B cell (primary cell): ENCODE measurements around the gene HOXA9. TPM values are rescaled to one million over a fixed set of nuclear protein-coding genes. Genes with fewer than 3 reads are reported as not detected.
A peak's percentile ranks its signal among the peaks of the same experiment; 100 is the strongest.

Experiments used
- ATAC-seq: fragments of 200-7000 bp; cut with Tn5 transposase; one replicate; pipeline ENCODE4 v1.10.0; 2021; ENCODE audit warnings: low read depth, mild to moderate bottlenecking, moderate number of reproducible peaks, moderate library complexity
- CTCF ChIA-PET: fragments of 350-600 bp; sonication (Branson Sonifier 250); formaldehyde crosslinking; loops from one replicate; lab custom pipeline; 2021; ENCODE audit warnings: antibody characterized with exemption, inconsistent platforms; lab: Charles Lee
- POLR2A ChIA-PET: fragments of 350-600 bp; sonication (Branson Sonifier 250); formaldehyde crosslinking; loops from one replicate; lab custom pipeline; 2021; ENCODE audit warnings: antibody characterized with exemption; lab: Charles Lee
- DNase-seq: peaks from one replicate; pipeline ENCODE4 v3.0.0; 2013
- H2AFZ ChIP-seq: 2 replicates; pipeline ENCODE4 v1.6.1; 2012; ENCODE audit warnings: mild to moderate bottlenecking, low read depth, low read length; ENCODE audit not compliant: insufficient read depth, poor library complexity, severe bottlenecking
- H3K27ac ChIP-seq, 2 donors: 1 replicate in 1 of 2; 2 replicates in 1 of 2; pipeline ENCODE4 v1.5.1; 2012 to 2013; ENCODE audit warnings: low read length in 2 of 2, mild to moderate bottlenecking in 2 of 2, moderate library complexity in 1 of 2
- H3K27me3 ChIP-seq, 4 experiments: fragments of 200-600 bp in 1 of 4; sonication (generic) in 1 of 4; replicated peaks in 1 of 4; 1 replicate in 2 of 4; 2 replicates in 2 of 4; pipeline versions ENCODE4 v1.6.1 to v1.7.0; 2013 to 2016; ENCODE audit warnings: low read length in 3 of 4, mild to moderate bottlenecking in 2 of 4, mixed read lengths in 1 of 4, moderate library complexity in 1 of 4; ENCODE audit not compliant: insufficient read depth in 4 of 4, control insufficient read depth in 3 of 4; ENCODE audit errors: control extremely low read depth in 1 of 4
- H3K36me3 ChIP-seq, 2 experiments: replicated peaks in 1 of 2; 1 replicate in 1 of 2; 2 replicates in 1 of 2; pipeline versions ENCODE4 v1.6.1 to v1.7.1; 2013; ENCODE audit warnings: low read length in 1 of 2; ENCODE audit not compliant: insufficient read depth in 2 of 2, control insufficient read depth in 1 of 2; ENCODE audit errors: control extremely low read depth in 1 of 2, extremely low read depth in 1 of 2
- H3K4me1 ChIP-seq, 2 donors: fragments of 200-600 bp in 1 of 2; sonication (generic) in 1 of 2; 1 replicate in 1 of 2; 2 replicates in 1 of 2; pipeline versions ENCODE4 v1.5.1 to v1.6.1; 2013 to 2017; ENCODE audit warnings: low read length in 2 of 2; ENCODE audit not compliant: control insufficient read depth in 2 of 2, insufficient read depth in 2 of 2
- H3K4me2 ChIP-seq: replicated peaks from 2 replicates; pipeline ENCODE3; 2012; ENCODE audit warnings: mild to moderate bottlenecking, low read depth, low read length; ENCODE audit not compliant: poor library complexity, severe bottlenecking
- H3K4me3 ChIP-seq, 5 experiments: fragments of 200-600 bp in 1 of 5; sonication (generic) in 1 of 5; 1 replicate in 3 of 5; 2 replicates in 2 of 5; pipeline versions ENCODE4 v1.5.1 to v1.7.0; 2011 to 2016; ENCODE audit warnings: low read length in 4 of 5, mild to moderate bottlenecking in 4 of 5, low read depth in 2 of 5, control low read depth in 1 of 5, moderate library complexity in 1 of 5; ENCODE audit not compliant: insufficient read depth in 1 of 5; ENCODE audit errors: control extremely low read depth in 1 of 5, extremely low read depth in 1 of 5
- H3K79me2 ChIP-seq: fragments of 200-600 bp; sonication (generic); one replicate; pipeline ENCODE4 v1.6.0; 2016; ENCODE audit warnings: low read length; ENCODE audit not compliant: control insufficient read depth, insufficient read depth
- H3K9ac ChIP-seq: fragments of 200-600 bp; sonication (generic); 2 replicates; pipeline ENCODE4 v1.6.1; 2017; ENCODE audit warnings: mild to moderate bottlenecking, low read length, moderate library complexity
- H3K9me3 ChIP-seq, 3 donors: one replicate each; pipeline versions ENCODE4 v1.6.1 to v1.7.1; 2013; ENCODE audit warnings: low read length in 2 of 3; ENCODE audit not compliant: control insufficient read depth in 2 of 3, insufficient read depth in 1 of 3; ENCODE audit errors: control extremely low read depth in 1 of 3
- H4K20me1 ChIP-seq: 2 replicates; pipeline ENCODE4 v1.6.0; 2012; ENCODE audit warnings: mild to moderate bottlenecking, low read length; ENCODE audit not compliant: insufficient read depth, control insufficient read depth, poor library complexity, severe bottlenecking
- H3K27ac Mint-ChIP-seq: one replicate; pipeline ENCODE4 v1.8.0; 2021; ENCODE audit warnings: mixed read lengths
- H3K27me3 Mint-ChIP-seq: one replicate; pipeline ENCODE4 v1.8.0; 2021; ENCODE audit warnings: mixed read lengths
- H3K4me1 Mint-ChIP-seq: one replicate; pipeline ENCODE4 v1.8.0; 2021; ENCODE audit warnings: mixed read lengths
- H3K4me3 Mint-ChIP-seq: one replicate; pipeline ENCODE4 v1.8.0; 2021; ENCODE audit warnings: mixed read lengths
- H3K9me3 Mint-ChIP-seq: one replicate; pipeline ENCODE4 v1.8.0; 2022; ENCODE audit warnings: mixed read lengths; ENCODE audit not compliant: insufficient read depth
- EZH2 ChIP-seq: IDR thresholded peaks from 2 replicates; pipeline ENCODE4 v1.6.1; 2012; ENCODE audit warnings: borderline replicate concordance, low read depth, mild to moderate bottlenecking, moderate library complexity, low read length; ENCODE audit not compliant: insufficient read depth, poor library complexity, severe bottlenecking
- WGBS: methylation state at CpG from one replicate; pipeline ENCODE4 v1.1.5; 2013; ENCODE audit warnings: missing lambda C conversion rate; ENCODE audit not compliant: insufficient coverage; 5-methylcytosine and 5-hydroxymethylcytosine counted together
- intact Hi-C: fragments of 100-400 bp; cut with micrococcal nuclease; formaldehyde crosslinking; loops from one replicate; pipeline ENCODE4 v1.10.0; 2022
- polyA plus RNA-seq: library from polyadenylated mRNA; depleted of rRNA; stranded (reverse); fragments of >200 nt; gene quantifications from 2 replicates; pipeline ENCODE4 v1.2.3, GENCODE V29; 2012
- total RNA-seq, 2 donors: library from RNA; stranded (reverse); fragments of 120-200 nt in 1 of 2; gene quantifications; 1 replicate in 1 of 2; 2 replicates in 1 of 2; pipeline versions ENCODE4 v1.2.3 to v1.2.4, GENCODE V29; 2013 to 2022
- TF ChIP-seq, protein P1 (sequence below): fragments of 200-600 bp; IDR thresholded peaks from one replicate; pipeline ENCODE4 v1.8.0; 2022; ENCODE audit warnings: antibody characterized with exemption, mild to moderate bottlenecking

Gene HOXA9
- total and polyA plus RNA-seq, 2 donors (not counting 1 experiment from before 2014, with no cell fraction given) = 0.07 TPM; not detected in 1

DNA sequence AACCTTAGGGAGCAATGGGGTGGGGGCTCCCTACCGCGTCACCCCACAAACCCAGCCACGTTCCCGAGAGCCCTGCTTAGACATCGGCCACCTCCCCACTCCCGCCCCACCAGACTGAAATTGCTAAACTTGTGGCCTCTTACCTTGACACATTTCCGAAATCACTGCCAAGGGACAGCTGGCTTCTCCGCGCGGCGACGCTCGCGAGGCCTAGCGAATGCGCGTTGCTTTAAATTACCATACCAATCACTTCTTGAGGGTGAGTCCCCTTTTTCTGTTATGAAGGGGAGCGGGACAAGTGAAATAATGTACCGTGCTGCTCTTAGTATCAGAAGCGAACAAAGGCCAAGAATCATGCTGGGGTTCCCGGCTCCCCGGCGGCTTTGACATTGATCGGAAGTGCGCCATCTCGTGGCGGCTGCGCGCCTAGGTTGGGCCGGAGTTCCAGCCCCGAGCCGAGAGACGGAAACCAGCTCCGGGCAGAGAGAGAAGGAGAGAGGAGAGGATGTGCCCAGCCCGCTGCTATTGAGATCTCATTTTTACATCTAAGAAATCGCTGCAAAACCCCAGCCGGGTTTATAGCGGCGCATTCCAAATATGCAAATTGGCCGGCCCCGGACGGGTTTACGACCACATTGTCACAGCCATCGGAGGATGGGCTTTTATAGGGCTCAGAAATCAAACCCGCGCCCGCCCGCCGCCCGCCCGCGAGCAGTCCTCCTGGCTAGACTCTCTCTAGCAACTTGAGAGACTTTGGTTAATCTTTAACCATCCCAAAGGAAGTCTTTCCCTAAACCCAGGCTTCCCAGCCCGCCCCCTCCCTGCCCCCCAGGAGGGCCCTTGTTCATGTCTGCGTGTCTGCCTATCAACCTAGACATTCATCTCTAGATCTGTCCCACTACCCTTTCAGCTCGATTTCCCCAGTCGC is 14.4 kb upstream of the HOXA9 start:
- Mint-ChIP-seq H3K4me3 (peak overlapping the region; percentile 58), H3K4me1 (peaks cover 17% of the 10 kb centered on the region), H3K27ac (peak overlapping the region; percentile 87), H3K27me3 (peaks cover 64% of the 10 kb centered on the region), H3K9me3 (no peaks in the 10 kb centered on the region)
- Histone ChIP-seq H3K4me2 (peak overlapping the region; percentile 56), H3K9ac (peak overlapping the region; percentile 25), H3K9me3 (peaks cover 0 to 53% (median 0%) of the 10 kb centered on the region in 3 donors), H3K27me3 (peaks cover 0 to 94% (median 75%) of the 10 kb centered on the region in 4 experiments), H4K20me1 (no peaks in the 10 kb centered on the region), H3K27ac (no peak overlapping the region), H3K79me2 (no peaks in the 10 kb centered on the region), H2AFZ (peak overlapping the region; percentile 25), H3K36me3 (no peaks in the 10 kb centered on the region), H3K4me1 (peaks cover 26 to 39% of the 10 kb centered on the region in 2 donors), H3K4me3 (peak overlapping the region in 1 of 5 experiments; percentile 34)
- ATAC-seq (peak; percentile 58), DNase-seq (peak; percentile 74)
- WGBS = 13% methylated on average over 41 of the region's 56 CpGs
- POLR2A ChIA-PET = interaction anchor here (0.5 kb wide), 1 partner anchor 1321 kb away, joined by 4 read pairs; no protein-coding TSS in a partner anchor
- CTCF ChIA-PET = interaction anchor here (0.6 to 2.7 kb wide), 10 partner anchors 9 to 1287 kb away, joined by 3 to 15 read pairs (median 3); no protein-coding TSS in a partner anchor
- no peak for TF ChIP-seq EZH2
- TF ChIP-seq, protein P1, sequence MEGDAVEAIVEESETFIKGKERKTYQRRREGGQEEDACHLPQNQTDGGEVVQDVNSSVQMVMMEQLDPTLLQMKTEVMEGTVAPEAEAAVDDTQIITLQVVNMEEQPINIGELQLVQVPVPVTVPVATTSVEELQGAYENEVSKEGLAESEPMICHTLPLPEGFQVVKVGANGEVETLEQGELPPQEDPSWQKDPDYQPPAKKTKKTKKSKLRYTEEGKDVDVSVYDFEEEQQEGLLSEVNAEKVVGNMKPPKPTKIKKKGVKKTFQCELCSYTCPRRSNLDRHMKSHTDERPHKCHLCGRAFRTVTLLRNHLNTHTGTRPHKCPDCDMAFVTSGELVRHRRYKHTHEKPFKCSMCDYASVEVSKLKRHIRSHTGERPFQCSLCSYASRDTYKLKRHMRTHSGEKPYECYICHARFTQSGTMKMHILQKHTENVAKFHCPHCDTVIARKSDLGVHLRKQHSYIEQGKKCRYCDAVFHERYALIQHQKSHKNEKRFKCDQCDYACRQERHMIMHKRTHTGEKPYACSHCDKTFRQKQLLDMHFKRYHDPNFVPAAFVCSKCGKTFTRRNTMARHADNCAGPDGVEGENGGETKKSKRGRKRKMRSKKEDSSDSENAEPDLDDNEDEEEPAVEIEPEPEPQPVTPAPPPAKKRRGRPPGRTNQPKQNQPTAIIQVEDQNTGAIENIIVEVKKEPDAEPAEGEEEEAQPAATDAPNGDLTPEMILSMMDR = peak; percentile 77
- intact Hi-C loops = no loop called here

DNA sequence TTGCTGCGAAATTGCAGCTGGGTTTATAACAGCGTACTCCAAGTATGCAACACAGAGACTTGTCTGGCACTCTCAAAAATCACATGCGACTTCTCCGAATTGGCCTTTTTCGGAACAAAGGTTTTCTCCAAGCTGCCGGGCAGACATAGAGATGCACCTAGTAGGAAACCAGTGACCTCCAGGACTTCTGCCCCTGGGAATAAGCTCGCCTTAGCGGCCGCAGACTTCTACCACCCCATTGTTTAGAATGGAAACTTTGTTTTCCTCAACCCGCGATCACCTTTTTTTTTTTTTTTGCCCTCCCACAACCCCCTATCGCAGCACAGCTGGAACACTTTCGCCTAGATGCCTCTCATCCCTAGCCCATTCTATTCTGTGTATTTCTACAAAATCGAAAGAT is 13.7 kb upstream of the HOXA9 start:
- Histone ChIP-seq H3K9me3 (peaks cover 0 to 55% (median 0%) of the 10 kb centered on the region in 3 donors), H3K27ac (no peak overlapping the region), H4K20me1 (no peaks in the 10 kb centered on the region), H3K27me3 (peaks cover 0 to 96% (median 77%) of the 10 kb centered on the region in 4 experiments), H3K9ac (no peak overlapping the region), H3K79me2 (no peaks in the 10 kb centered on the region), H3K36me3 (no peaks in the 10 kb centered on the region), H3K4me3 (no peak overlapping the region), H3K4me2 (no peak overlapping the region), H2AFZ (no peak overlapping the region), H3K4me1 (peaks cover 28 to 42% of the 10 kb centered on the region in 2 donors)
- WGBS = 85% methylated on average over 11 of the region's 14 CpGs
- ATAC-seq (no peak), DNase-seq (no peak)
- Mint-ChIP-seq H3K4me1 (peaks cover 16% of the 10 kb centered on the region), H3K27me3 (peaks cover 65% of the 10 kb centered on the region), H3K4me3 (no peak overlapping the region), H3K9me3 (no peaks in the 10 kb centered on the region), H3K27ac (no peak overlapping the region)
- no peak for TF ChIP-seq EZH2
- TF ChIP-seq, protein P1 = no peak
- POLR2A ChIA-PET = no interaction called here
- intact Hi-C loops = no loop called here
- CTCF ChIA-PET = interaction anchor here (0.6 to 2.7 kb wide), 11 partner anchors 10 to 1286 kb away, joined by 3 to 15 read pairs (median 4); no protein-coding TSS in a partner anchor
